ENCODE data around the gene THEMIS. TPM values are rescaled to one million over a fixed set of nuclear protein-coding genes. Genes with fewer than 3 reads are reported as not detected.

The THEMIS gene
- total and polyA plus RNA-seq, 10 of the 15 experiments (the other 5 are each of a cell fraction or from before 2014, with no cell fraction given): 0.06 to 1.5 (median 0.08) TPM; not detected in 6

DNA sequence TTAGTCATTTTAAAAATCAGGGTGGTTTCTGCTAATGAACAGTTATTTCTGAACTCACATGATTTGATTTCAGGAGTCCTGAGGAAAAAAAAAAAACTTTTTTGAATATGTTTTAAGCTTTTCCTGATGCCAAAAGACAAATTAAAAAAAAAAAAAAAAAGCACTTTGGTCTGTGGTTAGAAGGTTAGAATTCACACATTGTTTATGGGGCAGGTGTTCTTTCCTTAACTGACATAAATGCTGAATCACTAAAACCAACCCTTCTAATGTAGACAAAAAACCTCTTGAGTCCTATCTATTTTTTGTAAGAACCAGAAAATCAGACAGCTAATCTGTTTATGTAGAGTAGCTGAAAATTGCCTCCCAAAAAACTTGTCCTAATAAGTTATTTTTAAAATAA is 20.4 kb downstream of the THEMIS start:
- ChIA-PET SMC1A (ENCODE audit: uncharacterized antibody, unreplicated experiment) (interaction anchor here (0.9 kb wide), 1 partner anchor 25 kb away, joined by 4 read pairs; no protein-coding TSS in a partner anchor), CTCF (interaction anchor here (0.6 kb wide), 2 partner anchors 20 to 69 kb away, joined by 3 to 4 read pairs; partner anchors contain the start of gene THEMIS), RAD21 (ENCODE audit: unreplicated experiment) (interaction anchor here (0.7 kb wide), 1 partner anchor 89 kb away, joined by 3 read pairs; no protein-coding TSS in a partner anchor), POLR2A (interaction anchor here (0.6 kb wide), 1 partner anchor 76 kb away, joined by 3 read pairs; no protein-coding TSS in a partner anchor)
- Histone ChIP-seq H3K79me2 (ENCODE audit: control insufficient read depth, insufficient read depth, low read length) (no peaks in the 10 kb centered on the region), H3K4me2 (ENCODE audit: control insufficient read depth, insufficient read depth) (no peak overlapping the region), H3K27ac (ENCODE audit: control insufficient read depth, insufficient read depth) (no peak overlapping the region), H3K4me1 (ENCODE audit: control insufficient read depth, insufficient read depth, low read length) (no peaks in the 10 kb centered on the region), H3K9me3 (replicated peaks; ENCODE audit: control insufficient read depth, insufficient read depth, low read length) (no peaks in the 10 kb centered on the region), H3K36me3 (ENCODE audit: control insufficient read depth in 2 of 2, insufficient read depth in 2 of 2, low read length in 1 of 2) (no peaks in the 10 kb centered on the region), H3K9ac (ENCODE audit: control insufficient read depth, insufficient read depth, low read length) (no peak overlapping the region), H3K27me3 (replicated peaks in 1 of 2; ENCODE audit: control insufficient read depth in 2 of 2, insufficient read depth in 2 of 2, low read length in 1 of 2) (no peaks in the 10 kb centered on the region; a peak in 1 of 4 replicates), H4K20me1 (ENCODE audit: control insufficient read depth, insufficient read depth) (no peaks in the 10 kb centered on the region), H3K4me3 (no peak overlapping the region), H2AFZ (ENCODE audit: control insufficient read depth, low read depth, low read length) (no peak overlapping the region)
- TF ChIP-seq MEF2A (IDR thresholded peaks at IDR 0.05; ENCODE audit: insufficient read depth, low read depth, low read length) (no peak), ZNF384 (IDR thresholded peaks at IDR 0.05; ENCODE audit: borderline replicate concordance, low read depth, low read length) (peak; percentile 72; the same call in 1 of the 2 replicates), MTA2 (IDR thresholded peaks at IDR 0.05; ENCODE audit: low read depth) (peak; percentile 38; the same call in 1 of the 2 replicates), EP300 (IDR thresholded peaks at IDR 0.05; ENCODE audit: borderline replicate concordance in 1 of 2, control insufficient read depth in 1 of 2, low read depth in 2 of 2, low read length in 2 of 2) (peak in 1 of 2 experiments; percentile 46; a peak in 1 of 4 replicates)
- in situ Hi-C loops (cut with MboI) (no loop called here), intact Hi-C loops (cut with micrococcal nuclease; ENCODE audit: unreplicated experiment) (no loop called here)
- BruUV-seq (replicated peaks): no TSS peak
- peak; percentile 58 for ATAC-seq
- DNase-seq (ENCODE audit: low read depth, low spot score): no peak
- no peak for FAIRE-seq

DNA sequence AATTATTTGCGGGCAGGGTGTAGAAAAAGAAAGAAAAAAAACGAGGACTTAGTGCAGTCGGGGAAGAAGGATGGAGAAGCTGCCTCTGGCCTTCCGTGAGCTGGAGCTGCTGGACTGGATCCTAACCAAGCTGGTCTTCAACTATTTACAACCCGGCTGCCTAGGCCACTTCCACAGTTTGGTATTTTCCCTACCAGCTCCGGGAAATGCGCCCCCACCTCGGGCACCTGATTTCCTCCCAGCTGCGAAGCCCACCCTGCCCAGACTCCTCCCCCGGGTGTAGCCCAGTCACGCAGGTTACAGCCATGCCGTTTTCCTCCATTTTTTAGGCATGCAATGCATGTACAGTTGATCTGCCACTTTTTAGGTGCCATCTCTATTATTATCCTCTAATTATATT is 21.2 kb downstream of the THEMIS start:
- RAD21 ChIA-PET (ENCODE audit: unreplicated experiment): interaction anchor here (0.7 kb wide), 1 partner anchor 89 kb away, joined by 3 read pairs; no protein-coding TSS in a partner anchor
- in situ Hi-C loops (cut with MboI) (no loop called here), intact Hi-C loops (cut with micrococcal nuclease; ENCODE audit: unreplicated experiment) (no loop called here)
- Histone ChIP-seq H3K27ac (ENCODE audit: control insufficient read depth, insufficient read depth) (no peak overlapping the region), H2AFZ (ENCODE audit: control insufficient read depth, low read depth, low read length) (no peak overlapping the region), H3K4me2 (ENCODE audit: control insufficient read depth, insufficient read depth) (no peak overlapping the region), H3K27me3 (replicated peaks in 1 of 2; ENCODE audit: control insufficient read depth in 2 of 2, insufficient read depth in 2 of 2, low read length in 1 of 2) (no peaks in the 10 kb centered on the region; a peak in 1 of 4 replicates), H3K4me1 (ENCODE audit: control insufficient read depth, insufficient read depth, low read length) (no peaks in the 10 kb centered on the region), H4K20me1 (ENCODE audit: control insufficient read depth, insufficient read depth) (no peaks in the 10 kb centered on the region), H3K79me2 (ENCODE audit: control insufficient read depth, insufficient read depth, low read length) (no peaks in the 10 kb centered on the region), H3K4me3 (no peak overlapping the region), H3K9me3 (replicated peaks; ENCODE audit: control insufficient read depth, insufficient read depth, low read length) (no peaks in the 10 kb centered on the region), H3K36me3 (ENCODE audit: control insufficient read depth in 2 of 2, insufficient read depth in 2 of 2, low read length in 1 of 2) (no peaks in the 10 kb centered on the region), H3K9ac (ENCODE audit: control insufficient read depth, insufficient read depth, low read length) (no peak overlapping the region)
- DNase-seq (ENCODE audit: low read depth, low spot score) (no peak), ATAC-seq (no peak), FAIRE-seq (no peak)
- no TSS peak for BruUV-seq (replicated peaks)
- CTCF ChIA-PET: no interaction called here
- POLR2A ChIA-PET: interaction anchor here (0.6 kb wide), 1 partner anchor 76 kb away, joined by 3 read pairs; no protein-coding TSS in a partner anchor
- no peak for TF ChIP-seq NR2C1 (IDR thresholded peaks at IDR 0.05)
- TF ChIP-seq STAT1 (conservative IDR thresholded peaks at IDR 0.05): no peak
- SMC1A ChIA-PET (ENCODE audit: uncharacterized antibody, unreplicated experiment): interaction anchor here (0.7 to 0.9 kb wide), 2 partner anchors 20 to 24 kb away, joined by 3 read pairs; no protein-coding TSS in a partner anchor
- WGBS (ENCODE audit: insufficient coverage, insufficient replicate concordance, low lambda C conversion rate, missing lambda C conversion rate): 13% methylated on average over 12 of the region's 12 CpGs

All from GM12878 (cell line).